Erythroblast (primary cell): ENCODE results near the gene RPE65.

Experiments used
- GATA1 ChIP-seq: IDR thresholded peaks from 2 replicates; pipeline ENCODE4 v1.6.1; 2011; ENCODE audit warnings: low read depth, mild to moderate bottlenecking, control low read depth, low read length, moderate library complexity
- POLR2A ChIP-seq: IDR thresholded peaks from 2 replicates; pipeline ENCODE4 v1.6.1; 2011; ENCODE audit warnings: mild to moderate bottlenecking, low read length

GRCh38 chr1:68401506-68401905 lies 48.2 kb downstream of the RPE65 start:
- TF ChIP-seq POLR2A (no peak), GATA1 (no peak)
